GM12878 (cell line): Measurements from ENCODE around the gene ENOX1. TPM values are rescaled to one million over a fixed set of nuclear protein-coding genes. Genes with fewer than 3 reads are reported as not detected.

Experiments
- ATAC-seq: fragments of 200-7000 bp; cut with Tn5 transposase; 3 replicates; pipeline ENCODE4 v1.9.1; 2020; ENCODE audit warnings: mild to moderate bottlenecking, moderate library complexity
- BruUV-seq: library from RNA; stranded (reverse); fragments of 400-500 nt; replicated peaks from 2 replicates; lab custom pipeline; 2021; lab: Mats Ljungman, UMichigan
- CTCF ChIA-PET: fragments of 300-600 bp; sonication (Branson Sonifier 250); formaldehyde crosslinking; extraction: SDS; loops from one replicate; lab custom pipeline; 2021; ENCODE audit warnings: inconsistent platforms; lab: Yijun Ruan, JAX
- POLR2A ChIA-PET: fragments of 350-600 bp; formaldehyde crosslinking; extraction: SDS; loops from one replicate; lab custom pipeline; 2021; ENCODE audit warnings: inconsistent platforms; lab: Charles Lee
- RAD21 ChIA-PET: fragments of 300-600 bp; sonication (Branson Sonifier 250); formaldehyde crosslinking; loops from one replicate; lab custom pipeline; 2023; ENCODE audit warnings: antibody characterized with exemption; ENCODE audit not compliant: unreplicated experiment; lab: Charles Lee
- SMC1A ChIA-PET: fragments of 300-600 bp; sonication (Branson Sonifier 250); formaldehyde crosslinking; loops from one replicate; lab custom pipeline; 2023; ENCODE audit not compliant: unreplicated experiment, uncharacterized antibody; lab: Charles Lee
- DNase-seq: peaks from one replicate; pipeline ENCODE4 v3.0.0-alpha.2; 2011; ENCODE audit warnings: low read depth, low spot score
- FAIRE-seq: peaks from 3 replicates; lab custom pipeline; 2011; peaks lifted over from hg19 to GRCh38; lab: Jason Lieb, UNC
- H2AFZ ChIP-seq: 2 replicates; pipeline ENCODE4 v1.6.0; 2011; ENCODE audit warnings: low read depth, low read length, control low read depth; ENCODE audit not compliant: control insufficient read depth
- H3K27ac ChIP-seq: 2 replicates; pipeline ENCODE4 v1.5.1; 2011; ENCODE audit warnings: control low read depth; ENCODE audit not compliant: control insufficient read depth, insufficient read depth
- H3K27me3 ChIP-seq, 2 experiments: replicated peaks in 1 of 2; 2 replicates each; pipeline versions ENCODE4 v1.6.0 to v1.6.1; 2011; ENCODE audit warnings: low read length in 1 of 2; ENCODE audit not compliant: control insufficient read depth in 2 of 2, insufficient read depth in 2 of 2
- H3K36me3 ChIP-seq, 2 experiments: 2 replicates each; pipeline ENCODE4 v1.5.1; 2011; ENCODE audit warnings: low read length in 1 of 2; ENCODE audit not compliant: control insufficient read depth in 2 of 2, insufficient read depth in 2 of 2
- H3K4me1 ChIP-seq: 2 replicates; pipeline ENCODE4 v1.6.1; 2011; ENCODE audit warnings: mild to moderate bottlenecking, low read length, moderate library complexity, mixed read lengths; ENCODE audit not compliant: control insufficient read depth, insufficient read depth
- H3K4me2 ChIP-seq: 2 replicates; pipeline ENCODE4 v1.6.0; 2011; ENCODE audit warnings: control low read depth; ENCODE audit not compliant: control insufficient read depth, insufficient read depth
- H3K4me3 ChIP-seq: fragments of 200-600 bp; sonication (generic); 2 replicates; pipeline ENCODE4 v1.5.1; 2016
- H3K79me2 ChIP-seq: 2 replicates; pipeline ENCODE4 v1.6.0; 2011; ENCODE audit warnings: low read length; ENCODE audit not compliant: control insufficient read depth, insufficient read depth
- H3K9ac ChIP-seq: 2 replicates; pipeline ENCODE4 v1.8.0; 2011; ENCODE audit warnings: low read length, control low read depth, mixed read lengths; ENCODE audit not compliant: control insufficient read depth, insufficient read depth
- H3K9me3 ChIP-seq: replicated peaks from 3 replicates; pipeline ENCODE4 v1.5.1; 2011; ENCODE audit warnings: mild to moderate bottlenecking, low read length; ENCODE audit not compliant: control insufficient read depth, insufficient read depth
- H4K20me1 ChIP-seq: 2 replicates; pipeline ENCODE4 v1.6.0; 2011; ENCODE audit not compliant: control insufficient read depth, insufficient read depth
- BCL11A ChIP-seq: IDR thresholded peaks from 2 replicates; pipeline ENCODE4 v1.6.1; 2011; ENCODE audit warnings: low read depth, low read length
- CBFB ChIP-seq: IDR thresholded peaks from 2 replicates; pipeline ENCODE4 v1.6.1; 2016; ENCODE audit warnings: antibody characterized with exemption, low read depth
- CBX3 ChIP-seq: fragments of 200-600 bp; sonication (generic); IDR thresholded peaks from 2 replicates; pipeline ENCODE4 v1.6.1; 2016; ENCODE audit warnings: low read depth, borderline replicate concordance
- CUX1 ChIP-seq: IDR thresholded peaks from 2 replicates; pipeline ENCODE4 v1.6.1; 2012; ENCODE audit warnings: improper control_type of control experiment, low read depth, low read length; ENCODE audit not compliant: insufficient replicate concordance
- DPF2 ChIP-seq: fragments of 450-650 bp; IDR thresholded peaks from 2 replicates; pipeline ENCODE4 v1.6.1; 2017; ENCODE audit warnings: mild to moderate bottlenecking
- E2F8 ChIP-seq: fragments of 450-650 bp; IDR thresholded peaks from 2 replicates; pipeline ENCODE4 v1.6.1; 2018; ENCODE audit warnings: mild to moderate bottlenecking, low read depth, moderate library complexity; ENCODE audit not compliant: partially characterized antibody
- MXI1 ChIP-seq: fragments of 150-350 bp; IDR thresholded peaks from 2 replicates; pipeline ENCODE4 v1.6.1; 2011; ENCODE audit warnings: low read depth, mild to moderate bottlenecking, inconsistent platforms, low read length, improper control_type of control experiment
- RFX5 ChIP-seq: IDR thresholded peaks from 2 replicates; pipeline ENCODE4 v1.6.1; 2011; ENCODE audit warnings: low read depth, low read length, improper control_type of control experiment
- SIX5 ChIP-seq: IDR thresholded peaks from 2 replicates; pipeline ENCODE4 v1.6.1; 2011; ENCODE audit warnings: mild to moderate bottlenecking, low read depth, low read length, moderate library complexity; ENCODE audit not compliant: severe bottlenecking
- TCF3 ChIP-seq: IDR thresholded peaks from 2 replicates; pipeline ENCODE4 v1.6.1; 2012; ENCODE audit warnings: low read depth, mild to moderate bottlenecking, low read length, borderline replicate concordance; ENCODE audit not compliant: insufficient read depth
- ZBED1 ChIP-seq: IDR thresholded peaks from 2 replicates; pipeline ENCODE4 v1.6.1; 2016; ENCODE audit warnings: borderline replicate concordance
- ZNF24 ChIP-seq: fragments of 450-650 bp; IDR thresholded peaks from 2 replicates; pipeline ENCODE4 v1.6.1; 2017; ENCODE audit warnings: antibody characterized with exemption, mild to moderate bottlenecking
- ZNF274 ChIP-seq: IDR thresholded peaks from one replicate; pipeline ENCODE4 v1.8.0; 2011; ENCODE audit not compliant: insufficient read length, insufficient read depth
- ZNF592 ChIP-seq: fragments of 450-650 bp; IDR thresholded peaks from 2 replicates; pipeline ENCODE4 v1.6.1; 2017; ENCODE audit warnings: mild to moderate bottlenecking, moderate library complexity
- WGBS: methylation state at CpG from one replicate; pipeline ENCODE4 v1.1.6; 2016; ENCODE audit warnings: low lambda C conversion rate; ENCODE audit not compliant: insufficient replicate concordance, insufficient coverage; ENCODE audit errors: missing lambda C conversion rate; 5-methylcytosine and 5-hydroxymethylcytosine counted together
- in situ Hi-C: fragments of 300-500 bp; cut with MboI; formaldehyde crosslinking; loops from 9 replicates; pipeline ENCODE4 v1.14.3; 2018; ENCODE audit warnings: mixed read lengths
- intact Hi-C: fragments of 100-400 bp; cut with micrococcal nuclease; formaldehyde crosslinking; loops from one replicate; pipeline ENCODE4 v1.14.2; 2022; ENCODE audit not compliant: unreplicated experiment
- polyA plus RNA-seq, 11 experiments: library from polyadenylated mRNA; depleted of rRNA in 4 of 11; unstranded in 6 of 11; stranded (reverse) in 5 of 11; fragments of >200 nt; fragmentation: Nextera tagmentation in 4 of 11; fragmentation: Illumina TruSeq in 1 of 11; extraction: Ambion mirVana in 4 of 11; extraction: Trizol in 1 of 11; gene quantifications; 1 replicate in 1 of 11; 2 replicates in 10 of 11; pipeline versions ENCODE4 v1.2.1 to v1.2.3, GENCODE V29; 2011 to 2016; ENCODE audit warnings: inconsistent platforms in 2 of 11, missing spikeins in 2 of 11, low read depth in 1 of 11
- total RNA-seq, 4 experiments: library from RNA; depleted of rRNA in 3 of 4; stranded (reverse); fragments of >200 nt in 3 of 4; fragmentation: Illumina TruSeq in 1 of 4; extraction: Trizol in 1 of 4; gene quantifications; 2 replicates each; pipeline versions ENCODE4 v1.2.1 to v1.2.3, GENCODE V29; 2013 to 2021

The ENOX1 gene
- total and polyA plus RNA-seq, 10 of the 15 experiments (the other 5 are each of a cell fraction or from before 2014, with no cell fraction given): 0.11 to 0.26 (median 0.15) TPM

- Histone ChIP-seq H3K36me3 (no peaks in the 10 kb centered on the region), H3K4me1 (no peaks in the 10 kb centered on the region), H3K27me3 (no peaks in the 10 kb centered on the region; a peak in 1 of 4 replicates), H3K4me2 (no peak overlapping the region), H3K79me2 (no peaks in the 10 kb centered on the region), H2AFZ (no peak overlapping the region), H4K20me1 (no peaks in the 10 kb centered on the region), H3K9ac (no peak overlapping the region), H3K4me3 (no peak overlapping the region), H3K9me3 (no peaks in the 10 kb centered on the region), H3K27ac (no peak overlapping the region)
- FAIRE-seq (no peak), ATAC-seq (no peak), DNase-seq (no peak)
- BruUV-seq: no TSS peak
- in situ Hi-C loops (no loop called here), intact Hi-C loops (no loop called here)
- SMC1A ChIA-PET: interaction anchor here (1.5 kb wide), 1 partner anchor 21 kb away, joined by 3 read pairs; no protein-coding TSS in a partner anchor
- RAD21 ChIA-PET: no interaction called here
- CTCF ChIA-PET: no interaction called here
- POLR2A ChIA-PET: no interaction called here
- 2% methylated on average over 3 of the region's 3 CpGs for WGBS
- no peak for TF ChIP-seq CBFB
- no peak for TF ChIP-seq ZBED1
- no peak for TF ChIP-seq BCL11A
- TF ChIP-seq E2F8: no peak
- TF ChIP-seq CBX3: no peak
- no peak for TF ChIP-seq ZNF24
- TF ChIP-seq DPF2: no peak
- no peak for TF ChIP-seq MXI1
- TF ChIP-seq CUX1: no peak
- no peak for TF ChIP-seq TCF3
- no peak for TF ChIP-seq ZNF274
- no peak for TF ChIP-seq SIX5
- no peak for TF ChIP-seq RFX5
- TF ChIP-seq ZNF592: no peak
Observed at GRCh38 chr13:43333176-43333575, 453.6 kb downstream of the ENOX1 start.
